Activated B cell treated with CpG ODN at 0.5 μM for 24 hours (primary cell): ENCODE data around the gene TAS2R60. TPM values are rescaled to one million over a fixed set of nuclear protein-coding genes. Genes with fewer than 3 reads are reported as not detected.

Experiments used
- ATAC-seq: fragments of 200-7000 bp; cut with Tn5 transposase; one replicate; pipeline ENCODE4 v1.10.0; 2021; ENCODE audit warnings: low read depth, mild to moderate bottlenecking, moderate library complexity
- CTCF ChIA-PET: fragments of 350-600 bp; sonication (Branson Sonifier 250); formaldehyde crosslinking; loops from one replicate; lab custom pipeline; 2021; ENCODE audit warnings: antibody characterized with exemption; lab: Charles Lee
- POLR2A ChIA-PET: fragments of 350-600 bp; sonication (Branson Sonifier 250); formaldehyde crosslinking; loops from one replicate; lab custom pipeline; 2021; ENCODE audit warnings: antibody characterized with exemption; lab: Charles Lee
- DNase-seq: peaks from one replicate; pipeline ENCODE4 v3.0.0; 2022
- H3K27ac Mint-ChIP-seq: one replicate; pipeline ENCODE4 v1.8.0; 2020; ENCODE audit warnings: mixed read lengths
- H3K27me3 Mint-ChIP-seq: one replicate; pipeline ENCODE4 v1.8.0; 2021; ENCODE audit warnings: mixed read lengths
- H3K36me3 Mint-ChIP-seq: one replicate; pipeline ENCODE4 v1.8.0; 2021; ENCODE audit warnings: low read depth, mixed read lengths
- H3K4me1 Mint-ChIP-seq: one replicate; pipeline ENCODE4 v1.8.0; 2021; ENCODE audit warnings: mixed read lengths
- H3K4me3 Mint-ChIP-seq: one replicate; pipeline ENCODE4 v1.8.0; 2020; ENCODE audit warnings: mild to moderate bottlenecking, mixed read lengths
- H3K9me3 Mint-ChIP-seq: one replicate; pipeline ENCODE4 v1.8.0; 2020; ENCODE audit warnings: mixed read lengths
- CTCF ChIP-seq: fragments of 200-600 bp; IDR thresholded peaks from one replicate; pipeline ENCODE4 v1.8.0; 2022; ENCODE audit warnings: antibody characterized with exemption, mild to moderate bottlenecking
- intact Hi-C: fragments of 100-400 bp; cut with micrococcal nuclease; formaldehyde crosslinking; loops from one replicate; pipeline ENCODE4 v1.15.1; 2024
- total RNA-seq: library from RNA; stranded (reverse); gene quantifications from 2 replicates; pipeline ENCODE4 v1.2.3, GENCODE V29; 2022

TAS2R60 gene
- total RNA-seq, 1 donor from 2014 or later, result not detected

- no peaks in the 10 kb centered on the region for H3K4me1 Mint-ChIP-seq
- no peaks in the 10 kb centered on the region for H3K36me3 Mint-ChIP-seq
- no peak for ATAC-seq
- ChIA-PET CTCF (no interaction called here), POLR2A (no interaction called here)
- H3K27me3 Mint-ChIP-seq, result peaks cover 11% of the 10 kb centered on the region
- no peak for TF ChIP-seq CTCF
- H3K4me3 Mint-ChIP-seq, result no peak overlapping the region
- H3K9me3 Mint-ChIP-seq, result no peaks in the 10 kb centered on the region
- intact Hi-C loops, result no loop called here
- H3K27ac Mint-ChIP-seq, result no peak overlapping the region
- DNase-seq, result no peak
These were observed 50.5 kb downstream of the TAS2R60 start for GRCh38 chr7:143493751-143494150.

Other genes with a start within 250 kb of the TAS2R60 start
- not detected in 2 replicates for gene TAS2R40, start 221.4 kb upstream of the TAS2R60 start, total RNA-seq
- 144 and 150 TPM in 2 replicates for gene GSTK1, start 180.0 kb upstream of the TAS2R60 start, total RNA-seq
- gene TMEM139, start 158.5 kb upstream of the TAS2R60 start, total RNA-seq, result 0.34 and 0.47 TPM in 2 replicates
- gene CASP2, start 155.1 kb upstream of the TAS2R60 start, total RNA-seq, result 59.5 and 62.2 TPM in 2 replicates
- not detected in 2 replicates for gene CLCN1, start 127.3 kb upstream of the TAS2R60 start, total RNA-seq
- gene FAM131B, start 80.7 kb upstream of the TAS2R60 start, total RNA-seq, result not detected in 2 replicates
- gene ZYX, start 62.1 kb upstream of the TAS2R60 start, total RNA-seq, result 87.5 and 101 TPM in 2 replicates
- not detected in 2 replicates for gene EPHA1, start 34.6 kb upstream of the TAS2R60 start, total RNA-seq
- gene TAS2R41, start 34.4 kb downstream of the TAS2R60 start, total RNA-seq, result not detected in 2 replicates
- not detected in 2 replicates for gene CTAGE15, start 128.3 kb downstream of the TAS2R60 start, total RNA-seq
- 15.0 and 17.4 TPM in 2 replicates for gene TCAF2, start 177.5 kb downstream of the TAS2R60 start, total RNA-seq